ENCODE data around the gene SPOCD1. TPM values are rescaled to one million over a fixed set of nuclear protein-coding genes. Genes with fewer than 3 reads are reported as not detected.

SPOCD1 gene
- total RNA-seq, 1 donor, result under 0.01 TPM

DNA sequence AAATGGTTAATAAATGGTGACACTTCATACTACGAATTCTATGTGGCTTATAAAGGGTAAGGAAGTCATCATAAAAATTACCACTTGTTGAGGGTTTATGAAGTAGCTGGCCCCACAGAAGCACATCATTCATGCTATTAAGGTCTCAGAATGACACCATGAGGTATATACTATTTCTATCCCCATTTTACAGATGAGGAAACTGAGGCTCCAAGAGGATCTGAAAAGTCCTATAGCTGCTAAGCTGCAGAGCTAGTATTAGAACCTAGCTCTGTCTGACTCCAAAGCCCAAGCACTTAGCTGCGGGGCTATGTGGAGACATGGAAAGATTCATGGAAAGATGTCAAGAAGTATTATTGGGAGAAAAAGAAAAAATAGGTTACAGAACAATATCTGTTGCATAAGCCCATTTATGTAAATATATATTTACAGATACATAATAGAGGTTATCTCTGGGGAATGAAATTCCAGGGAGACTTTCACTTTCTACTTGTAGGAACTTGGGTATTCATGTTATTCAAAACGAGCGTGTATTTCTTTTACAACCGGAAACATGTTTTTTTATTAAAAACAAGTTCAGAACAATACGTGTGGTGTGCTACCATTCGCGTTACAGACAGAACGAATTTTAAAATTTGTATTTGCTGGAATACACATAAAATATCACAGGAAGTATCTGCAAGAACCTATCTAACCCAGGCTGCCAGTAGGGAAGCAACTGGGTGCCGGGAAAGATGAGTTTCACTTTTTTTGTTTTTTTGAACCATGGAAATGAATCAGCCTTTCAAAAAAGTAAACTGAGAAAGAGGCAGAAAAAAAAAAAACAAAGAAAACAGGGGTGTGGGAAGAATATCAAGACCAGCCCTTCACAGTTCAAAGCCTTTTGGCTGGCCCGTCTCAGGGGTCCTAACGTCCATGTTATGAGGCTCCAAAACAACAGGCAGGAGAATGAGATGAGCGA, 13.4 kb downstream of the SPOCD1 start:
- DNase-seq (ENCODE audit: low read depth in 2 of 3, low spot score in 2 of 3), result no peak

DNA sequence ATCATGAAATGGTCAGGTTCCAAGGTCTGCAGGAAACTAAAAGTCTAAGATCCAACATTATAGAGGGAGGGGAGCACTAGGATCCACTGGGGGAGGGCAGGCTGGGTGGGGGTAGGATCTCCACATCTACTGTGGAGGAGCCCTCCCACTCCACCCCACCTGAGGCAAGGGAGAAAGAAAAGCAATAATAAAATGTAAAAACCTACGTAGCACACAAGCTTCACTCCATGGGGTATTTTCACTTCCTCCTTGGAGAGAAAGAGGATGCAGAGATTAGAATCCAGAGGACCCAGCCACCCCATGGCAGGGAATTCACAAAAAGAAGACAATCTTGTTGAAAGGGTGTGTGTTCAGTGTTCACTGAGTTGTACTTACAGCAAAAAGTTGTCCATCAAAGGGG, 14.4 kb downstream of the SPOCD1 start:
- no peak for DNase-seq (ENCODE audit: low read depth in 2 of 3, low spot score in 2 of 3)

DNA sequence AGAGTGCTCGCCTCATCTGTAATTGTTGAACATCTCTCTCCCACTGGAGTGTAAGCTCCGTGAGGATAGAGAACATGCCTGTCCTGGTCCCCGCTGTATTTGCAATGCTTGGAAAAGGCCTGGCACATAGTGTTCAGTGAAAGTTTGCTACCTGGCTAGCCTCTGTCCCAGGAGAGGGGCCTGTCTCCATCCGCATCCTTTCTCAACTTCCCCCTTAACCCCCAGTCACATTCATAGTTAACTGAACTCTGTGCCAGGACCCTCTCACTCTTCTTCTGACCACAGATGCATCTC, 15.2 kb downstream of the SPOCD1 start:
- no peak for DNase-seq (ENCODE audit: low read depth in 2 of 3, low spot score in 2 of 3)

DNA sequence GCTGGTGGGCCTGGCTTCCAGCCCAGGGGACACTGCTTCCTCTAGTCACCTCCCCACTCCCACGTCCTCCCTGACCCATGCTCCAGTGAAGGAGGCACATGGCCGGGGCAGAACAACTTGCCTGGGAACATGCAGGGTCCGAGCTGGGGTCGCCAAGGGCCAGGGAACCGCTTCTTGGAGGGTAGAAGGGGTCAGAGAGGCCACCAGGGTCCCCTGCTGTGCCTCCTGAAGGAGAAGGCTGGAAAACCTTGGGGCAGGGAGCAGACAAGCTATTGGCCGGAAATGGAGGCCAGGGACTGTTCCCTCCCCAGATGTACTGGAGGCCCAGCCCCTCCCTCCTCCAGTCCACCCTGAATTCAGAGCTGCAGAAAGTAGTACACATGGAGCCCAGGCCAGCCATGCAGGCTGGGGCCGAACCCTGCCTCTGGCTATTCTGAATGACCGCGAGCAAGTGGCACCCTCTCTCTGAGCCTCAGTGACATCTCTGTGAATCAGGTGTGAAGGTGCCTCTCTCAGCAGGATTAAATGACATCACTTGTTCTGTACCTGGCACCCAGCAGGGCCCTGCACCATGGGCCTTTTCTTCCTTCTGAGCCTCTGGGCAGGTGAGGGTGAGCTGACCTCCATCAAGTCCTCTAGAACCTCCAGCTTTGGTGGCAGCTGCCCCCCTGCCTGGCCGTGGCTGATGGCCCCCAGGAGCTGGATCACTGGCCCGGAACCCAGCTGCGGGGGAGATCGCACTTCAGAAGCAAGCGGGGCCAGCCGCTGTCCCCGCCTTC, 15.7 kb downstream of the SPOCD1 start:
- no peak for DNase-seq (ENCODE audit: low read depth in 2 of 3, low spot score in 2 of 3)

DNA sequence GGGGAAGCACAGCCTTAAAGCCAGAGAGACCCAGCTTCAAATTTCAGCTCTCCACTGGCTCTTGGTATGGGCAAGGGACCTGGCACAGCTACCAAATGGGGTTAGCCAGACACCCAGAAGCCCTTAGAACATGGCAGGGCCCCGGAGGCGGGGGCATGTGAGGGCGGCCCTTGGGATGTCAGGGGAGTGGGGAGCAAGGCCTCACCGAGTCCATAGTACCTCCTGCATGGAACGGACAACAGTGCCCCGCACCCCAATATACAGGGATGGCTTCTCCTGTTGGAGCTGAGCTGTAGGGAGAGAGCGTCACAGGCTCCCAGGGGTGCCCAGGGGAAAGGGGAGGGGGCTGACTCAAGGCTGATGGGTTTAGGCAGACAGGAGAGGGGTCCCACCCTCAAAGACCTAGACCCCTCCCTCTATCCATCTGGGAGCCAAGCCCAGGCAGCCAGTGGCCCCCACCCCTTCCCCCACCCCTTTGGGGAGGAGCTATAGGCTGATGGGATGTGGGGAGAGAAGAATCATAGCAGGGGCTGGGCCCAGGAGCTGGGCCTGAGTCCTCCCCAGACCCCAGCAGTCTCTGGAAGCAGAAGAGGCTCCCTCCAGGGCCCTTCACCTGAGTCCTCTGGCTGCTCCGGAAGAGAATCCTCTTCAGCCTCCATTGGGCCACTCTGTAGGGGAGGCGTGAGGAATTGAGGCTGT, 16.5 kb downstream of the SPOCD1 start:
- no peak for DNase-seq (ENCODE audit: low read depth in 2 of 3, low spot score in 2 of 3)

DNA sequence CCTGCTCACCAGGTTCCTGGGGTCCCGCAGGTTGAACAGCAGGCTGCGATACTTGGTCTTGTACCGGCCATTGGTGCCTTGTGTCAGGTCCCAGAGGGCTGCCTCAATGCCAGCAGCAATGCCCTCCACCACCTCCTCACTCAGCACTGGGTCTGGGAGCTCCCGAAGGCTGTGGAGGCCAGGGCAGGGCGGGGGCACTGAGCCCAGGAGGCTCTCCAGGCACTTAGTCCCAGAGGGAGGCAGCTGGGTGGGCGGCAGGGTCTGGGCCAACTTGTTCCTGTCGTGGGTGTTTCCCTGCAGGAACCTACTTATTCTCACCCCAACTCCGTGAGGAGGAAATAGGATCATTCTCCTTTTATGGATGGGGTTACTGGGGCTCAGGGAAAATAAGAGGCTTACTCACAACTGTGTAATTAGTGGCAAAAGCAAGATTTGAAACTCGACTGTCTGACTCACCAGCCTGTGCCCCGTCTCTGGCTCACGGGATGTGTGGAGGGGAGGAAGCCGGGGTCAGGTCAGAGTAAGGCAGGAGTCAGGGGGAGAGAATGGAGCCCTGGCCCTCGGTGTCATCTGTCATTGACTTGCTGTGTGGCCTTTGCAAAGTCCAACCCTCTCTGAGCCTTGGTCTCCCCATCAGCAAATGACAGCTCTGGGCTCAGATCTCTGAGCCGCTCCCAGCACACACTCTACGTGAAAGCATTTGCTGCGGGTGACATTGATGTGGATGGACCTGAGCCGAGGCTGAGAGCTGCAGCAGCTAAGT, 17.2 kb downstream of the SPOCD1 start:
- no peak for DNase-seq (ENCODE audit: low read depth in 2 of 3, low spot score in 2 of 3)

DNA sequence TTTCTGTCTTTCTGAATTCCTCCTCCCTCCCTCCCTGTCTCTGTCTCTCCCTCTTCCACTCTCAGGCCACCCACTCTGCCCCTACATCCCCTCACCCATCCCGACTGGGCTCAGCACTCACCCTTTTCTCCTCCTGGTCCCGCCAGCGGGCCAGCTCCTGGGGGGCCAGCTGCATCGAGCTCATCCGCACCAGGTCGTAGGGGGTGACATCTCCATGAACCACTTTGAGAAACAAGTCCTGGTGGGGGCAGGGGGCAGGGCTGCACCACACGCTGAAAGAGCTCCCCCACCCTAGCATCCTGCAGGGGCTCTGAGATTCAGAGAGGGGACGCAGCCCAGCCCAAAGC, 17.8 kb downstream of the SPOCD1 start:
- no peak for DNase-seq (ENCODE audit: low read depth in 2 of 3, low spot score in 2 of 3)

DNA sequence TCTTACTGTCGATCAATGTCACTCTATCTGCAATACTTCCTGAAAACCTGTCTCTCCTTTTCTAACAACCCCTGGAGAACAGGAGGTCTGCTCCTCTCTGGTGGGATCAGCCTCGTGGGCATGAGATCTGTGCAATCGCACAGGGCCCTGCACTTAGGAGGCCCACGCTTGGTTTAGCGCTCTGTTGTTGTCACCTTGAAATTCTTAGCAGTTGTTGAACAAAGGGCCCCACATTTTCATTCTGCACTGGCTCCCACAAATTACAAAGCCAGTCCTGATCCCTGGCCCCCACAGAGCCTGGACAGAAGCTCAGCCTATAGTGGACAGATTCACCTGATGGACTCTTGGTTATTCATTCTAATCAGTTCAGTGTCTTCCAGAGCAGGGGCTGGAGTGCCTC, 18.6 kb downstream of the SPOCD1 start:
- DNase-seq (ENCODE audit: low read depth in 2 of 3, low spot score in 2 of 3), result no peak

DNA sequence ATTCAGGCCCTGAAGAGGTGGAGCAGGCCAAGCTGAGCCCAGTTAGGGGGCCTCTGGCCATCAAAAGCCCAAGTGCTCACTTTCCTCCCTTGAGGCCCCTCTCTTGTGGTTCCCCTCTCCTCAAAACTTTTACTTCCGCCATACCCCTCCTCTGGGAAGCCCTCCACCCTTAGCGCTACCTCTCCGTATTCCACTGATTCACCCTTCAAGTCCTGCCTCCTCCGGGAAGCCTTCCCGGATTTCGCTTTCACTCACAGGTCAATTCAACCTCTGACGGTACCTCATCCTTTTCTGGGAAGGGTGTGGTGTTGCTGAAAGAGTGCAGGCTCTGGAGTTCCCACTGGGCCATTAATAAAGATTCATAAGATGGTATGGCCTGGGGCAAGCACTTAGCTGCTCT, 19.1 kb downstream of the SPOCD1 start:
- no peak for DNase-seq (ENCODE audit: low read depth in 2 of 3, low spot score in 2 of 3)

DNA sequence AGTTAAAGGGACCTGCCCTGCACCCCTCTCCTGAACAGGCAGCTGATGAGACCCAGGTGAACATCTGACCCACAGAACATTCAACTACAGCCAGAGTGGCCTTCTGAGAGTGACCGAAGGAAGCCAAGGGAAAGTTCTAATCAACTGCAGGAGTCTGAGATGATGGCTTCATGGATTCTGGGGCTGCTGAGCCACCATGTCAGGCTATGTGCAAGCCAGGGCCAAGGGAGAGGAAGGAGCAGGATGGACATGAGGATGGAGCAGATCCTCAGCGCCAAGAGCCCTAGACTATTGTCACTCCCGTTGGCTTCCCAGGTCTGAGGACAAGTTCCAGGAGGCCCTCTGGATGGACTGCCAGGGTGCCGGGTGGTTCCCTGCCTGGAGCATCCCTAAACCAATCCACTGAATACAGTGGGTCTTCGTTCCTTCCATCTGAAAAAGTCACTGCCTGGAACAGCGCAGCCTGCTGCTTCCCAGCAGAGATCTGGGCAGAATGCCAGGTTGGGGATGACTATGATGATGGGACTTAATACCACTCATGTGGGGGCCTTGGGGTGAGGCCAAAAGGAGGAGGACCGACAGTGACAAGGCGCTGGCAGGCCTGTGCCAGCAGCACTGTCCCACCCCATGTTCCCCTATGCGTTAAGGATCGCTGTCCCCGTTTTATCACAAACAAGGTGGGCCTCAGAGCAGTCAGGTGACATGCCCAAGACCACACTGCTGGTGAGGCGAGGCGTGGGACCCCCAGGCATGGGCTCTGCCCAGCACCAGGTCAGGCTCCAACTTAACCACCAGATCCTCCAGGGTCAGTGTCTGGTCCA, 19.8 kb downstream of the SPOCD1 start:
- DNase-seq (ENCODE audit: low read depth in 2 of 3, low spot score in 2 of 3), result peak in 2 of 3 donors; percentile 32 to 41

DNA sequence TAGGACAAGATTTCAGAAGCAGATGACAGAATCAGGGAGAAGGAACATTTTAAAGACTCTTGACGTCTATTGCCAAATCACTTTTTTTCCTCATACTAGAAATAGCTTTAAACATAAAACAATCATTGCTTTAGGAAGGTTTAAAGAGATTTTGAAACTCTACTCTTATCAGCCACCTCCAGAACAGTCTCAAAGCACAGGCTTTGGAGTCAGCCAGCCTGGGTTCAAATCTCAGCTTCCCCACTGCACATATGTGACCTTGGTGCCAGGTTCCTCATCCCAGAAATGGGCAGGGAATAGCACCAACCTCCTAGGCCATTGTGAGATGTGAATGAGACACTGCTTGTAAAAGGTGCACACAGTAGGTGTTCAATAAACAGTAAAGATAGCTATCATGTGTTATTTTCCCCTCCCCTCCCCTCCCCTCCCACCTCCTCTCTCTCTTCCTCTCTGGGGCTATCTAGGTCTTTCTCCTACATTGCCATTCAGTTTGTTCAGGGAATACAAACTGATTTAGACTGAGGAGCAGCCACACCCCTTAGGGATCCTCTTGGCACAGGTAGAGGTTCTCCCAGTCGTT, 20.6 kb downstream of the SPOCD1 start:
- no peak for DNase-seq (ENCODE audit: low read depth in 2 of 3, low spot score in 2 of 3)

DNA sequence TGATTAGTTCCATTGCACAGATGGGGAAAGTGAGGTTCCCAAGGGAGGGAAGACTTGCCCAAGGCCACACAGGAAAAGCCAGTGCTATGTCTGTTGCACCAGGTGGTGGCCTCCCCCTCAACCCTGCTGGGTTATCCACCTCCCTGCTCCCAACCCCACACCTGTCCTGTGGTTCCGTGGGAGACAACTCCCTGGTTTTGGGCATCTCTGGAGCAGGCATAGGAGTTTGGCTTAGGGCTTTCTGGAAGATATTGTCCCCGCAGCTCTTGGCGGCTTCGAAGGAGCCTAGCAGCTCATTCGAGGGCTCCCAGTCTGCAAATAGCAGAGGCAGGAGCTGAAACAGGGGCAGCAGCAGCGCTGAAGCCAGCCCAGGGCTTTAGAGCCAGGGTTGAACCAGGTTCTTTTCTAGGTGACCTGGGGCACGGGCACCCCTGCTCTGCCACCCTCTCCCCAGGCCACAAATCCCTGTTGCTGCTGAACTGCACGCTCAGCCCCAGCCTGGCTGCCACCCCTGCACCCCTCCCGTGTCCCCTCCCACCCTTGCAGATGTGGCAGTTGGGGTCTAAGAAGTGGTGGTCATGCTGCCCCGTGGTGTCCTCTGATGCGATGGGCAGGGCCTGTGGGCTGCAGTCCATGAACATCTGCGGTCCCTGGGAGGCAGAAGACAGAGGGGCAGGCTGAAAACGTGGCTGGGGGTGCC, 22.1 kb downstream of the SPOCD1 start:
- DNase-seq (ENCODE audit: low read depth in 2 of 3, low spot score in 2 of 3), result no peak

DNA sequence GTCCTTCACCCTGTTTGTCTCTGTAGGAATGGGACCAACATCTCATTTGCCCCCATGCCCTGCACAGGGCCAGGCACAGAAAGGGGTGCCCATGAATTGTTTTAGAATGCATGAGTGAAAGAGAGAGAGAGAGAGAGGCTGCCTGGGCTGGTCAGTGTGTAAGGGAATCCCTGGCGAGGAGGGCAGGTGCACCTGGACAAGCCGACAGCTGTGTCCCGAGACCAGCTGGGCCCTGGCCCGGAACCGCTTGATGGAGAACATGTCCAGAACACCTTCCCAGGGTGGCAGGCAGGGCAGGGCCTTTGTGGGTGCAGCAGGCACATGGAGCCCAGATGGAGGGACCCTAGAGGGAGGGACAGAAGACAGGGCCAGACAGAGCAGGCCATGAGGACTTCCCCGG, 22.7 kb downstream of the SPOCD1 start:
- no peak for DNase-seq (ENCODE audit: low read depth in 2 of 3, low spot score in 2 of 3)

DNA sequence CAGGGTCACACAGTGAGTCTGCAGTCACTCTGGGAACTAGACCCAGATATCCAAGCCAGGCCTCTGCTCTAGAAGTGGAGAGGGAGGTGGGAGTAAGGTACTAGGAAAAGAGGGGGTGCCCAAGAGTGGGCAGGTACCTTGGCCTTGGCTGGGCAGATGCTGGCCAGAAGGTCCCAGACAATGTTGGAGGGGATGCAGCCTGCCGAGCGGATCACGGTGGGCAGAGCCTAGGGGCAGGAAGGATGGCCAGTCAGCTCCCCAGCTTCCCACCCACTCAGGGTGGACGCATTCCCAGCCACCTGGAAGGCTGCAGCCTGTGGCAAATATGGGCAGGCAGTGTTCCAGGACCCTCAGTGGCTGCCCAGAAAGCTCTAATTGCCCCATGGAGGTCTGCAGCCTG, 23.3 kb downstream of the SPOCD1 start:
- DNase-seq (ENCODE audit: low read depth in 2 of 3, low spot score in 2 of 3), result no peak

DNA sequence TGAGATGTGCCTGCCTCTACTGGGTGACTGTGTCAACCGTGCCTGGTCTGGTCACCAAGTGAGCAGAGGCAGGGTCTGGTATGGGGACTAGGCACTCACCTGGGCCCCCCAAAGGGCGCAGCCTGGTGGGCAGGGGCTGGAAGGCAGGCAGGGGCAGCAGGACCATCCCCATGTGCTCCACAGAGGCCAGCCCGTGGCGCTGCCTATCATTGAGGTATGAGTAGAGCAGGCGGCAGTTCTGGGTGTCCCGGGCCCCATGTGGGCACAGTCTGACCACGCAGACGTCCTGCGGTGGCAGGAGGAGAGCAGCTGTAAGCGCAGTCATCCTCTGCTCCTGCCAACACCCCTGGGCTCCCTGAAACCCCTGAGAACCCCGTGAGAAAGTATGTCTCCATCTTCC, 23.7 kb downstream of the SPOCD1 start:
- DNase-seq (ENCODE audit: low read depth in 2 of 3, low spot score in 2 of 3), result no peak

DNA sequence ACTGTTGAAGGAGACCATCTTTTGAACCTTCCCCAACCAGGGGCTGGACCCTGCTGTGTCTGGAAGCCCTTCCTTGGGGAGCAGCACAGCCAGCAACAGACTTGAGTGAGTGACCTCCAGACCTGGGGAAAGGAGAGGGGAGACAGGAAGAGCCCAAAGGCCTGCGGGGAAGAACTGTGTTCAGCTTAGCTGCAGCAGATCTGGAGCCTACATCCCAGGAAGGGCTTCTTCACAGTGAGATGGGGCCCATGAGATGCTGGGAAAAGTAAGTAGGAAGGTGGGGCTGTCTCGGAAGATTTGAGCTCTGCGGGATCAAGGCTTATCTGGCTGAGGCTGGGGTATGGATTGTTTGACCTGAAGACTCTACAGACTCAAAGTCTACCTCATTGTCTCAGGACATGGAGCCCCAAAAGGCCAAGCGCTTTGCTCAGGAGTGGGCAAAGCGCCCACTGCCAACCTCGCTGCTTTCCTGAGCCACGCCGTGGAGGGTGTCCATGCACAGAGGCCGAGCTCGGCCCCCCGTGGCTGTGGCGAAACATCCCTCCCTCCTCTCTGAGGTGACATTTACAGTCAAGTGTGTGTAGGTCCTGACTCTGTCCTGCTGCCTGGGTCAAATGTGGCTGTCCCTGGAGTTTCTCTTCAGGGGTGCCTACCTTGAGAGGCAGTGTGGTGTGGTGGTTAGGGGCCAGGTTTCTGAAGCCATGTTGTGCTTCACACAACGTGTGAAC, 24.5 kb downstream of the SPOCD1 start:
- DNase-seq (ENCODE audit: low read depth in 2 of 3, low spot score in 2 of 3), result no peak

DNA sequence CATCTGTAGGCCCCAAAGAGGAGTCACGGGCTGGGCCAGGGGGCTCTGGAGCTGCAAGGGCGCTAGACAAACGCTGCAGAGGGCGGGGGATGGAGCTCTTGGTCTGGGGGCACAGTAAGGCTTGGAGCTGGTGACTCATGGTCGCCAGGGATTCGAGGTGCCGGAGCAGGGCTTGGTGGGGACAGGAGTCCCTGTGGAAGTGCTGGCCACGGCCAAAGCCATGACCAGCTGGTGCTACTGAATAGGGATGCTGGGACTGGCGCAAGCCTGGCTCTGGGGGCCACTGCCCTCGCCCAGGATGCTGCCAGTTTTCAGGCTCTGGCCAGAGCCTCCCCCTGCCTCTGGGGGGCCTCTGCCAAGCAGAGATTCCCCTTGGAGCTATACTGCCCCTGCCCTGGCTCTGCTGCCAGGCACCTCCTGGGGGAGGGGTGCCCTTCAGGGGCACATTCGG, 25.2 kb downstream of the SPOCD1 start:
- no peak for DNase-seq (ENCODE audit: low read depth in 2 of 3, low spot score in 2 of 3)

DNA sequence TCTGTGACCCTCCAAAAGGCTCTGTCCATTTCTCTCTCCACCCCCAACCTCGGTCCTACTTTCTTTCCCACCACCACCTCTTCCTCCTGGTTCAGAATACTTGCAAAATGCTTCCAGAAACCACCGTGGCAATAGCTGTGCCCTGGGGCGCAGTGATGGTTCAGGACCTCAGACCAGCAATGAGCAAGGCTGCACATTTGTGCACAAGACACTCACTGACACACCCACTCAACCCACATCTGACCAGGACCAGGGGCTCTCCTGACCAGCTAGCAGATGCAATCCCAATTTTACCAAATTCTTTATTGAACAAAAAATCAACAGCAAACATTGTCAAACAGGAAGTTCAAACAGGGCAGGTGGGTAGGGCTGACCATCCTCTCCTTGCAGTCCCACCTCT, 25.7 kb downstream of the SPOCD1 start:
- DNase-seq (ENCODE audit: low read depth in 2 of 3, low spot score in 2 of 3), result no peak
